ENCODE data around the gene PDZRN4. TPM values are rescaled to one million over a fixed set of nuclear protein-coding genes. Genes with fewer than 3 reads are reported as not detected.
"Not testable (repeated sequence)": the region's sequence is repeated elsewhere in the genome, so short reads cannot be mapped to it uniquely, and the experiment has no call there.

The PDZRN4 gene
- total RNA-seq, 8 experiments from 2014 or later = 0.13 to 32.8 (median 5.4) TPM

- WGBS, 10 experiments = 0 to 29% (median 20%) methylated on average over 1 of the region's 1 CpG; no CpG with 5 or more reads in 5 of the 10 experiments
- Histone ChIP-seq H3K27ac (no peak overlapping the region), H3K4me1 (replicated peaks in 1 of 2) (no peaks in the 10 kb centered on the region), H3K4me3 (no peak overlapping the region)
- in situ Hi-C loops (cut with MboI; ENCODE audit: low pct_unique_long_range_greater_than_20kb in 2 of 9, low sequenced_read_pairs in 9 of 9, unreplicated experiment in 9 of 9) = no loop called here
- ATAC-seq (replicated peaks in 6 of 8) = no peak
Observed at GRCh38 chr12:41224066-41224465, 35.9 kb downstream of the PDZRN4 start.

- in situ Hi-C loops (cut with MboI; ENCODE audit: low pct_unique_long_range_greater_than_20kb in 2 of 9, low sequenced_read_pairs in 9 of 9, unreplicated experiment in 9 of 9) = no loop called here
- 0 to 100% (median 78%) methylated on average over 1 of the region's 1 CpG; no CpG with 5 or more reads in 2 of the 10 experiments for WGBS, 10 experiments
- Histone ChIP-seq H3K27ac (no peak overlapping the region), H3K4me3 (no peak overlapping the region), H3K4me1 (replicated peaks in 1 of 2) (no peaks in the 10 kb centered on the region)
- no peak for ATAC-seq (replicated peaks in 6 of 8)
Observed at GRCh38 chr12:41225179-41225578, 37.1 kb downstream of the PDZRN4 start.

GRCh38 chr12:41228066-41228820 lies 40.1 kb downstream of the PDZRN4 start:
- H3K27ac ChIP-seq = no peak overlapping the region
- in situ Hi-C loops (cut with MboI; ENCODE audit: low pct_unique_long_range_greater_than_20kb in 2 of 9, low sequenced_read_pairs in 9 of 9, unreplicated experiment in 9 of 9) = no loop called here
- H3K4me3 ChIP-seq = no peak overlapping the region
- no peak for ATAC-seq (replicated peaks in 6 of 8)
- WGBS, 10 experiments = 0 to 100% (median 85%) methylated on average over 1 to 3 of the region's 3 CpGs; no CpG with 5 or more reads in 2 of the 10 experiments
- no peaks in the 10 kb centered on the region for H3K4me1 ChIP-seq (replicated peaks in 1 of 2)

GRCh38 chr12:41230756-41231155 lies 42.6 kb downstream of the PDZRN4 start:
- no peak for ATAC-seq (replicated peaks in 6 of 8)
- no peak overlapping the region for H3K4me3 ChIP-seq
- H3K4me1 ChIP-seq (replicated peaks in 1 of 2) = no peaks in the 10 kb centered on the region
- in situ Hi-C loops (cut with MboI; ENCODE audit: low pct_unique_long_range_greater_than_20kb in 2 of 9, low sequenced_read_pairs in 9 of 9, unreplicated experiment in 9 of 9) = no loop called here
- no peak overlapping the region for H3K27ac ChIP-seq
- 0 to 88% (median 67%) methylated on average over 1 of the region's 1 CpG; no CpG with 5 or more reads in 3 of the 10 experiments for WGBS, 10 experiments

GRCh38 chr12:41234692-41235091 lies 46.6 kb downstream of the PDZRN4 start:
- 0 to 90% (median 73%) methylated on average over 1 to 4 of the region's 4 CpGs; no CpG with 5 or more reads in 1 of the 10 experiments for WGBS, 10 experiments

GRCh38 chr12:41242603-41243002 lies 54.5 kb downstream of the PDZRN4 start:
- no peak overlapping the region for H3K27ac ChIP-seq
- ATAC-seq (replicated peaks in 6 of 8) = no peak
- H3K4me1 ChIP-seq (replicated peaks in 1 of 2) = no peaks in the 10 kb centered on the region
- H3K4me3 ChIP-seq = no peak overlapping the region
- WGBS, 10 experiments = 0 to 80% (median 60%) methylated on average over 1 to 2 of the region's 2 CpGs
- in situ Hi-C loops (cut with MboI; ENCODE audit: low pct_unique_long_range_greater_than_20kb in 2 of 9, low sequenced_read_pairs in 9 of 9, unreplicated experiment in 9 of 9) = no loop called here

More at GRCh38 chr12:41234692-41235091, 46.6 kb downstream of the PDZRN4 start:
- ATAC-seq (replicated peaks in 6 of 8) = no peak
- H3K27ac ChIP-seq = no peak overlapping the region
- no peaks in the 10 kb centered on the region for H3K4me1 ChIP-seq (replicated peaks in 1 of 2)
- in situ Hi-C loops (cut with MboI; ENCODE audit: low pct_unique_long_range_greater_than_20kb in 2 of 9, low sequenced_read_pairs in 9 of 9, unreplicated experiment in 9 of 9) = no loop called here
- no peak overlapping the region for H3K4me3 ChIP-seq

GRCh38 chr12:41248391-41248790 lies 60.3 kb downstream of the PDZRN4 start:
- no peaks in the 10 kb centered on the region for H3K4me1 ChIP-seq (replicated peaks in 1 of 2)

GRCh38 chr12:41250748-41251147 lies 62.6 kb downstream of the PDZRN4 start:
- in situ Hi-C loops (cut with MboI; ENCODE audit: low pct_unique_long_range_greater_than_20kb in 2 of 9, low sequenced_read_pairs in 9 of 9, unreplicated experiment in 9 of 9) = loop anchor here in 2 of 9 experiments (25.0 kb wide), 2 partner anchors 762 to 1087 kb away; partner anchors contain the start of genes PPHLN1 (in 2 of the 2) and ZCRB1 (in 2 of the 2)
- Histone ChIP-seq H3K4me3 (no peak overlapping the region), H3K27ac (no peak overlapping the region), H3K4me1 (replicated peaks in 1 of 2) (no peaks in the 10 kb centered on the region)
- no peak for ATAC-seq (replicated peaks in 6 of 8)
- WGBS, 10 experiments = 0 to 85% (median 39%) methylated on average over 1 to 2 of the region's 2 CpGs; no CpG with 5 or more reads in 2 of the 10 experiments

More at GRCh38 chr12:41248391-41248790, 60.3 kb downstream of the PDZRN4 start:
- Histone ChIP-seq H3K4me3 (no peak overlapping the region), H3K27ac (no peak overlapping the region)
- in situ Hi-C loops (cut with MboI; ENCODE audit: low pct_unique_long_range_greater_than_20kb in 2 of 9, low sequenced_read_pairs in 9 of 9, unreplicated experiment in 9 of 9) = no loop called here
- WGBS, 10 experiments = 86 to 100% (median 92%) methylated on average over 1 to 2 of the region's 2 CpGs; no CpG with 5 or more reads in 3 of the 10 experiments
- ATAC-seq (replicated peaks in 6 of 8) = no peak

GRCh38 chr12:41254004-41254914 lies 66.1 kb downstream of the PDZRN4 start:
- Histone ChIP-seq H3K4me1 (replicated peaks in 1 of 2) (no peaks in the 10 kb centered on the region), H3K4me3 (no peak overlapping the region), H3K27ac (no peak overlapping the region)
- in situ Hi-C loops (cut with MboI; ENCODE audit: low pct_unique_long_range_greater_than_20kb in 2 of 9, low sequenced_read_pairs in 9 of 9, unreplicated experiment in 9 of 9) = loop anchor here in 2 of 9 experiments (25.0 kb wide), 2 partner anchors 758 to 1083 kb away; partner anchors contain the start of genes PPHLN1 (in 2 of the 2) and ZCRB1 (in 2 of the 2)
- WGBS, 10 experiments = 25 to 100% (median 74%) methylated on average over 1 to 4 of the region's 4 CpGs
- ATAC-seq (replicated peaks in 6 of 8) = peak in 7 of 8 experiments; percentile 26 to 100 (median 81)

GRCh38 chr12:41263196-41263595 lies 75.1 kb downstream of the PDZRN4 start:
- H3K4me1 ChIP-seq (replicated peaks in 1 of 2); H3K4me3 ChIP-seq; H3K27ac ChIP-seq; ATAC-seq (replicated peaks in 6 of 8): not testable (repeated sequence)
- WGBS, 10 experiments = 41 to 84% (median 80%) methylated on average over 3 to 6 of the region's 6 CpGs; no CpG with 5 or more reads in 5 of the 10 experiments
- in situ Hi-C loops (cut with MboI; ENCODE audit: low pct_unique_long_range_greater_than_20kb in 2 of 9, low sequenced_read_pairs in 9 of 9, unreplicated experiment in 9 of 9) = loop anchor here in 2 of 9 experiments (25.0 kb wide), 2 partner anchors 749 to 1074 kb away; partner anchors contain the start of genes PPHLN1 (in 2 of the 2) and ZCRB1 (in 2 of the 2)

- peaks cover 0 to 3% of the 10 kb centered on the region in 2 donors for H3K4me1 ChIP-seq (replicated peaks in 1 of 2)
- H3K27ac ChIP-seq = no peak overlapping the region
- no peak overlapping the region for H3K4me3 ChIP-seq
- in situ Hi-C loops (cut with MboI; ENCODE audit: low pct_unique_long_range_greater_than_20kb in 2 of 9, low sequenced_read_pairs in 9 of 9, unreplicated experiment in 9 of 9) = loop anchor here in 2 of 9 experiments (25.0 kb wide), 2 partner anchors 748 to 1073 kb away; partner anchors contain the start of genes PPHLN1 (in 2 of the 2) and ZCRB1 (in 2 of the 2)
- ATAC-seq (replicated peaks in 6 of 8) = peak in 2 of 8 experiments; percentile 34 to 54
Observed at GRCh38 chr12:41264281-41264680, 76.2 kb downstream of the PDZRN4 start.

GRCh38 chr12:41269056-41269455 lies 80.9 kb downstream of the PDZRN4 start:
- H3K27ac ChIP-seq = no peak overlapping the region
- no peak overlapping the region for H3K4me3 ChIP-seq
- WGBS, 10 experiments = 40 to 100% (median 80%) methylated on average over 1 of the region's 1 CpG; no CpG with 5 or more reads in 1 of the 10 experiments
- H3K4me1 ChIP-seq (replicated peaks in 1 of 2) = peaks cover 5 to 13% of the 10 kb centered on the region in 2 donors
- in situ Hi-C loops (cut with MboI; ENCODE audit: low pct_unique_long_range_greater_than_20kb in 2 of 9, low sequenced_read_pairs in 9 of 9, unreplicated experiment in 9 of 9) = loop anchor here in 2 of 9 experiments (25.0 kb wide), 2 partner anchors 743 to 1068 kb away; partner anchors contain the start of genes PPHLN1 (in 2 of the 2) and ZCRB1 (in 2 of the 2)
- ATAC-seq (replicated peaks in 6 of 8) = no peak

Data from motor neuron (in vitro differentiated cells).